Mesodermal cell (in vitro differentiated cells): ENCODE results near the gene HOXC4.

ENCODE experiments used
- H3K27ac ChIP-seq: 2 replicates; pipeline ENCODE4 v1.7.0; 2013; ENCODE audit warnings: mild to moderate bottlenecking, low read depth, low read length, moderate library complexity; ENCODE audit not compliant: severe bottlenecking
- H3K36me3 ChIP-seq: 2 replicates; pipeline ENCODE4 v1.7.1; 2013; ENCODE audit warnings: mild to moderate bottlenecking, low read length, moderate library complexity; ENCODE audit not compliant: control insufficient read depth, insufficient read depth
- H3K4me1 ChIP-seq: one replicate; pipeline ENCODE4 v1.7.1; 2013; ENCODE audit warnings: mild to moderate bottlenecking, low read length; ENCODE audit not compliant: insufficient read depth, control insufficient read depth, poor library complexity, severe bottlenecking
- H3K4me3 ChIP-seq: 2 replicates; pipeline ENCODE4 v1.7.0; 2013; ENCODE audit warnings: low read length, control low read depth, mild to moderate bottlenecking; ENCODE audit not compliant: insufficient read depth, poor library complexity, severe bottlenecking; ENCODE audit errors: extremely low read depth
- H3K9me3 ChIP-seq: 2 replicates; pipeline ENCODE4 v1.7.1; 2013; ENCODE audit warnings: mild to moderate bottlenecking, low read length, moderate library complexity; ENCODE audit not compliant: control insufficient read depth
- WGBS, 2 experiments: methylation state at CpG; one replicate each; pipeline ENCODE4 v1.1.5; 2013; ENCODE audit warnings: missing lambda C conversion rate in 2 of 2; ENCODE audit not compliant: insufficient coverage in 2 of 2; 5-methylcytosine and 5-hydroxymethylcytosine counted together

Gene HOXC4

DNA sequence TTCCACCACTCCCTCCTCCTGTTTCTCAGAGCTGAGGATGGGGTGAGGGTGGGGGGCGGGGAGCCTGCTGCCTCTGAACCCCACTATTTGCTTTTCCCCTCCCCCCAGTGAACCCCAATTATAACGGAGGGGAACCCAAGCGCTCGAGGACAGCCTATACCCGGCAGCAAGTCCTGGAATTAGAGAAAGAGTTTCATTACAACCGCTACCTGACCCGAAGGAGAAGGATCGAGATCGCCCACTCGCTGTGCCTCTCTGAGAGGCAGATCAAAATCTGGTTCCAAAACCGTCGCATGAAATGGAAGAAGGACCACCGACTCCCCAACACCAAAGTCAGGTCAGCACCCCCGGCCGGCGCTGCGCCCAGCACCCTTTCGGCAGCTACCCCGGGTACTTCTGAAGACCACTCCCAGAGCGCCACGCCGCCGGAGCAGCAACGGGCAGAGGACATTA lies 1.1 kb downstream of the HOXC4 start:
- H3K4me1 ChIP-seq: no peaks in the 10 kb centered on the region
- H3K36me3 ChIP-seq: no peaks in the 10 kb centered on the region
- 0 to 3% methylated on average over 7 to 18 of the region's 24 CpGs for WGBS, 2 experiments
- H3K4me3 ChIP-seq: no peak overlapping the region
- no peak overlapping the region for H3K27ac ChIP-seq
- H3K9me3 ChIP-seq: no peaks in the 10 kb centered on the region

DNA sequence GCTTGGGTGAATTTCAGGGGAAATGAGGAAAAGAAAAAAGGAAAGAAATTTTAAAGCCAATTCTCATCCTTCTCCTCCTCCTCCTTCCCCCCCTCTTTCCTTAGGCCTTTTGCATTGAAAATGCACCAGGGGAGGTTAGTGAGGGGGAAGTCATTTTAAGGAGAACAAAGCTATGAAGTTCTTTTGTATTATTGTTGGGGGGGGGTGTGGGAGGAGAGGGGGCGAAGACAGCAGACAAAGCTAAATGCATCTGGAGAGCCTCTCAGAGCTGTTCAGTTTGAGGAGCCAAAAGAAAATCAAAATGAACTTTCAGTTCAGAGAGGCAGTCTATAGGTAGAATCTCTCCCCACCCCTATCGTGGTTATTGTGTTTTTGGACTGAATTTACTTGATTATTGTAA lies 1.9 kb downstream of the HOXC4 start:
- Histone ChIP-seq H3K27ac (no peak overlapping the region), H3K36me3 (no peaks in the 10 kb centered on the region), H3K4me1 (no peaks in the 10 kb centered on the region), H3K4me3 (no peak overlapping the region), H3K9me3 (no peaks in the 10 kb centered on the region)
- WGBS, 2 experiments: 0% methylated on average over 1 of the region's 2 CpGs

DNA sequence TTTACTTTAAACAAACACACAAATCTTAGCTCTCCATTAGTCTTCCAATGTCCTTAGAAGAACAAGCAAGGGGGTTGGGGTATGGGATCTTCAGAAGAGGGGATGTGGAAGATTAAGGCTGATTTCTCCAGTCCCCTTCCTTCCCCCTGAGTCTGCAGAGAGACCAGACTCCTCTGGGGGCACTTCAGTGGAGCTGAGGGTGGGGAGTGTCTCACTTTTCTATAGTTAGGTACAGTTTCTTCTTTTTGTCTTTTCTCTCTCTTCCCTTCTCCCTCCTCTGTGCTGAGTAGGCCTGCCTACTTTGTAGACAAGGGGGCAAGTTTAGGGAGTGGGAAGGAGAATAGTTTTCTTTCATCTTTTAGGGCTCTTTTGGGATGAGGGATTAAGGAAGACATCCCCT lies 2.5 kb downstream of the HOXC4 start:
- H3K36me3 ChIP-seq: no peaks in the 10 kb centered on the region

DNA sequence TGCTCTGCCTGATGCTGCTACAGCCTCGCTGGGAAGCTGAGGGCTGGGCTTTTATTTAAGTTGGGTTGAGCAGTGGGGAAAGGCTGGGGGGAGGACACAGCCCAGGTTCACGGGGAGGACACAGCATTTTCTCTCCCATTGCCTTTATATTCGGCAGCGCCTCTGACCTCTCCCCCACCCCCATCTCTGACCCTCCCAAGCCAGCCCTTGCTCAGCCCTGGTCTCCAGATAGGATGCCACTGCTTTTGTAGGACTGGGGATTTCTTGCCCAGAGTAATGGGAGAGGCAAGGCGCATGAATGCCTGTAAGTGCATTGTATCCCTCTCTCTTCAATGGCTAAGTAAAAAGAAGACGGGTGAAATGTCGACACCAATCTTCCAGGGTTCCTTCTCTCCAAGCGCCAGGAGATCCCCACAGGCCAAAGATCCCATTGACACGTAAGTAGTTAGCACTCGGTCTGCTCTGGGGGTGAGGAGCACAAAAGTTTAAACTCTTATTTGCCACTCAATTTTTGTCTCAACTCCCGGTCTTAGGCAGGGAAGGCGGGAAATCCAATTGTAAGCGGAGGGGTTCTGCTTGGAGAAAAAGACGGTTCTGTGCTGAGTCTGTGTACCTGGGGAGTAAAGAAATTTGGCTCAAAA lies 4.6 kb downstream of the HOXC4 start:
- WGBS, 2 experiments: 4 to 6% methylated on average over 5 to 6 of the region's 14 CpGs
- Histone ChIP-seq H3K4me1 (no peaks in the 10 kb centered on the region), H3K9me3 (no peaks in the 10 kb centered on the region), H3K36me3 (no peaks in the 10 kb centered on the region), H3K27ac (no peak overlapping the region), H3K4me3 (no peak overlapping the region)

More for the DNA sequence above, 2.5 kb downstream of the HOXC4 start:
- H3K4me3 ChIP-seq: no peak overlapping the region
- no peaks in the 10 kb centered on the region for H3K9me3 ChIP-seq
- no peaks in the 10 kb centered on the region for H3K4me1 ChIP-seq
- no peak overlapping the region for H3K27ac ChIP-seq

DNA sequence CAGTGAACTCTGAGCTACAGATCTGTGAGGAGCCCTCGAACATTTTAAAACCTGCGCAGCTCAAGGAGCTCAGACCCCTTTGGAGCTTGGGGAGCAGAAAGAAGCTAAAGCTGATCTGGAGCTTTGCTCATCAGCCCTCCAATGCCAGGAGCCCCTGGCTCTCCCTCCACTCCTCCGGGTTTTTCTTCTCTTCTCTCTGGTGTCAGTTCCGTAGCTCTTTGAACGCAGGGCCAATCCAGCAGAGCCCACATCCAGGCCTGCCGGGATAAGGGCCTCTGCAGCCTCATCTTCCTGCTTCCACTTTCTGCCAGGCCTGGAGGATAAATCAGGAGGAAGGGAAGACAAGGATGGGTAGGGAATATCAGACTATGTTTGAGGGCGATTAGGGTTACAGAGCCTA lies 6.0 kb downstream of the HOXC4 start:
- H3K4me3 ChIP-seq: no peak overlapping the region
- no peaks in the 10 kb centered on the region for H3K36me3 ChIP-seq
- 14 to 20% methylated on average over 5 to 7 of the region's 7 CpGs for WGBS, 2 experiments
- H3K9me3 ChIP-seq: no peaks in the 10 kb centered on the region
- H3K27ac ChIP-seq: no peak overlapping the region
- no peaks in the 10 kb centered on the region for H3K4me1 ChIP-seq

DNA sequence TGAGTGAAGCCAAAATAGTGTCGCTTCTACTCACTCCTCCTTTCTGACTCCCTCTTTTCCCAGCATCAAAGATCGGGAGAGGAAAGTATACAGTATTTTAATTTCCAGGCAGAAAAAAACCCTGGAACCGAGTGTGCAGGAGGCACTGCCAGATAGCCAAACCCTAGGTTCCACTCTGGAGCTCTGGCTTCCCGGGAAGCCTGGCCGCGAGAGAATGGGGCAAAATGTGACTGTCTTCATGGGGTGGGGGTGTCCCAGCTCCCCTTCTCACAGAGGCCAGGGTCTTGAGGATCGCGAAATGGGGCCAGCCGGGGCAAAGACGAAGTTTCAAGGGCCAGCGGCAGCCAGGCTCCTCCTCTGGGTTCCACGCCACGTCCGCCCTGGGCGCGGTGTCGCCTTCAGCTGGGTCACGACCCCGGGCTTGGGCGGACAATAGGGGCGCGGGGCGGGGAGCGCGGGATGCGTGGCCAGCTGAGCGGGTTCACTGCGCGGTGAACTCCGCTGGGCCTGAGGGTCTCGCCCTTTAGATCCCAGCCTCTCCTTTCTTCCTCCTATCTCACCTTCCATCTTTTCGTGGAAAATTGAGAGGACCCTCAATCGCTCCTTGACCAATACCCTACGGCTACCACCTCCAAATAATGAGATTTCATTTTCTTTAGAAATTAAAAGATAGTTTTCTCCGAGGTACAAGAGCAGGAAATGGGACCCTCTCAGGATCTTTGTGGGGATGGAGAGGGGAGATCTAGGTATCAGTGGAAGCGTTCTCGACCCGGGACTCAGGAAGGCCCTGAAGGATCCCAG lies 6.7 kb downstream of the HOXC4 start:
- Histone ChIP-seq H3K36me3 (no peaks in the 10 kb centered on the region), H3K4me3 (no peak overlapping the region), H3K4me1 (no peaks in the 10 kb centered on the region), H3K9me3 (no peaks in the 10 kb centered on the region), H3K27ac (no peak overlapping the region)
- WGBS, 2 experiments: 9 to 12% methylated on average over 29 to 30 of the region's 38 CpGs

DNA sequence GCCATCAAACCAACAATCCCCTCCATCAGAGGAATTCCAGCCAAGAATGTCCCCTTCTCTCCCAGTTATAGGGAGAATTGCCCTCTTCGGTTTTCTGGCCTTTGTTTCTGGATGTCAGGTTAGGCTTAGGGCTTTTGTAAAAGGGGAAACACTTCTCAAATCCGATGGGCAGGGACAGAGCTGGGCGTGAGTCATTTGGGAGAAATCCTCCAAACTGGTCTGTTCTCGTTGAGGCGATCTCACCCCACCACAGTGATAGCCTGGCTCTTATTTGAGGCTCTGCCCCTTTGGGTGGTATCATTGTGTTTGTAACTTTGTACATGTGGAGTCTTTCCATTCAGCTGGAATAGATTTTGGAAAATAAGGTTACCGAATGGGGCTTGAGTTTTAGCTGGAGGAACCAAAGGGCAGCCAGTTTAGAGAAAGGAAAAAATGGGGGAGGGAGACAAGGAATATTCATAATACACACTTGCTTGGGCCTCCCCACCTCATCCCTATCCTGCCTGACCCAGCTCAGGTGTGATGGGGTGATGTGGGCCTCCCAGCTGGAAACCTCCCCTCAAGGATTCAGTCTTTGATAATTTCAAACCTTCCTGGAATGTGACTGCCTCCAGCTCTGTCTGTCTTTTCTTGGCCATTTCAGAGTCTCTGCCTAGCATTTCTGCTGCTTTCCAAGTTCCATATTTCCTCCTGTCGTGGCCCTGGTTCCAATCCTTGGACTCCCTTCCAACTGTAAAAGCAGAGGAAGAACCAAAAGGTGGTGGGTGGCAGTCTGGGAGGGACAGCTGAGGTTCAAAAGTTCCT lies 7.5 kb downstream of the HOXC4 start:
- Histone ChIP-seq H3K27ac (no peak overlapping the region), H3K9me3 (no peaks in the 10 kb centered on the region), H3K36me3 (no peaks in the 10 kb centered on the region), H3K4me3 (no peak overlapping the region), H3K4me1 (no peaks in the 10 kb centered on the region)
- 29% methylated on average over 5 of the region's 7 CpGs; no CpG with 5 or more reads in 1 of the 2 experiments for WGBS, 2 experiments

DNA sequence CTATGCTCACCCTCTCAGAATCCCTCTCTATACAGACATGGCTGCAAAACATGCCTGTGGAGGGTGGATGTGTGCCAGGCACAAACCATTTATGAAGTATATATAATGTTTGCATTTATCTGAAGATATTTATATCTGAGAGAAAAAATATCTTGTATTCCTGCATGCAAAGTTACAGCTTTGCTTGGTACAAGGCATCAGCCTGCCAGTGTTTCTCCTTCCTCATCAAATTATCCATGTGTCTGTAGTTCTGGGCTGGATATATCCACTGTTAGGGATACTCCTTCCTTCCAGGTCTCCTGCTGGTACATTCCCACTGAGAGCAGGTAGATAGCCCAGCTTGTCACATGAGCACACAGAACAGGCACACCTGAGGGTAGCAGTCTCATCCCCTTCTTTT lies 12.0 kb downstream of the HOXC4 start:
- Histone ChIP-seq H3K4me3 (no peak overlapping the region), H3K4me1 (no peaks in the 10 kb centered on the region), H3K36me3 (no peaks in the 10 kb centered on the region), H3K9me3 (no peaks in the 10 kb centered on the region), H3K27ac (no peak overlapping the region)

DNA sequence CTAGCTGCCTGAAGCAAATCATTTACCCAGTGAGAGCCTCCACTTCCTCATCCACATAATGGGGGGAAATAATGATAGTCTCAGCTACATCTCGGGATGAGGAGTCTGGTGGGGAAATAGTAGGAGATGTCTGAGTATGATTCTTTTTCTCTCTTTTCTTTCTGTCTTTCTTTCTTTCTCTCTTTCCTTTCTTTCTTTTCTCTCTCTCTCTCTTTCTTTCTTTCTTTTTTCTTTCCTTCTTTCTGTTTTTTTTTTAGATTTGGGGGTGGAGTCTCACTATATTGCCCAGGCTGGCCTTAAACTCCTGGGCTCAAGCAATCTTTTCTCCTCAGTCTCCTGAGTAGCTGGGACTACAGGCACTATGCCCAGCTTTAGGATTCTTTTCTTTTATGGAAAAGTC lies 12.8 kb downstream of the HOXC4 start:
- no CpG with 5 or more reads among the region's 1 CpG for WGBS, 2 experiments
- H3K4me1 ChIP-seq: no peaks in the 10 kb centered on the region

DNA sequence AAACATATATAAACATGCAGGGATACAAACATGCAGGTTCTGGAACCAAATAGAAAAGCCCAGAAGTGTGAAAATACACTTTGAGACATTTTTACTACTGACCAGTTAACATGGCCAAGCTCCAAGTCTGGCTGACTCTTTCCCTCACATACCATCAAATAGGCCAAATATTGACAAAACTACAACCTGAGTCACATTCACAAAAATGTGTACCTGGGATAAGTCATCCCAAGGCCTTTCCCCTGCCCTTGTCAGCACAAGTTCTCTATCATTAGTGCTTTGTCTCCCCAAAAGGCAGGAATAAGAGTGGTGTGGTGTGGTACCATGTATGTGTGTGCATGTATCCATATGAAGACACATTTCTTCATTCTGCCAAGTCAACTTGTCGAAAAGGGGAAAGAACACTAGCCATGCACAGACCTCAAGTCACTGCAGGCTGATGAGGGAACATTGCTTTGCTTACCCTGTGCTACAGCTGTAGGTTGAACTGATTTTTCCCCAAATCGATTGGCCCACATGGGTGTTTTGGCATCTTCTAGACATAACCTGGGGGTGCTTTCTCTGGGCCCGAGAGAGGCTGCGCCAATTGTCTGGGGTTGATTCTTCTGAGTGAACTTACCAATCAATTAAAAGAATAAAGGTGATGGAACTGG lies 14.9 kb downstream of the HOXC4 start:
- 82 to 90% methylated on average over 2 to 3 of the region's 4 CpGs for WGBS, 2 experiments
- Histone ChIP-seq H3K4me1 (no peaks in the 10 kb centered on the region), H3K36me3 (no peaks in the 10 kb centered on the region), H3K27ac (no peak overlapping the region), H3K4me3 (no peak overlapping the region), H3K9me3 (no peaks in the 10 kb centered on the region)

More for the DNA sequence above, 12.8 kb downstream of the HOXC4 start:
- Histone ChIP-seq H3K9me3 (no peaks in the 10 kb centered on the region), H3K27ac (no peak overlapping the region), H3K36me3 (no peaks in the 10 kb centered on the region), H3K4me3 (no peak overlapping the region)
